ENCODE measurements around the gene MAP3K1.

DNA sequence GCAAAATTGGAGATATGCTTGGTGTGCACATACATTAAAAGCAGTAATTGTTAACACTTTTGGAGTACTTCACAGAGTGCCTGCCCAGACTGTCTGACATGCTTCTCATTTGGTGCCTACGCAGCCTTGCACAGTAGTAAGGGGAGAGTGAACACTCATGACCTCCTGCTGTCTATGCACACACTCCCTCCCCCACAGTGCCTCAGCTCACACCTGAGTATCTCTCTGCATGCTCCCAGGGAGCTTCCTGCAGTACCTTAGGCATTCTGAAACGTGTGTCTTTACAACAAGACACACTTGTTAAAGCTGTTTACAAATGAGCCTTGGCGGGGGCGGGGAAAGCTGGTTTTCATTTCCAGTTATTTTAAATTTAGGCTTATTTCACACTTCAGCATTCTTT, 18.0 kb downstream of the MAP3K1 start:
- no peak for TF ChIP-seq EZH2 (IDR thresholded peaks at IDR 0.05; ENCODE audit: insufficient read depth, low read length)
- TF ChIP-seq, protein P1, sequence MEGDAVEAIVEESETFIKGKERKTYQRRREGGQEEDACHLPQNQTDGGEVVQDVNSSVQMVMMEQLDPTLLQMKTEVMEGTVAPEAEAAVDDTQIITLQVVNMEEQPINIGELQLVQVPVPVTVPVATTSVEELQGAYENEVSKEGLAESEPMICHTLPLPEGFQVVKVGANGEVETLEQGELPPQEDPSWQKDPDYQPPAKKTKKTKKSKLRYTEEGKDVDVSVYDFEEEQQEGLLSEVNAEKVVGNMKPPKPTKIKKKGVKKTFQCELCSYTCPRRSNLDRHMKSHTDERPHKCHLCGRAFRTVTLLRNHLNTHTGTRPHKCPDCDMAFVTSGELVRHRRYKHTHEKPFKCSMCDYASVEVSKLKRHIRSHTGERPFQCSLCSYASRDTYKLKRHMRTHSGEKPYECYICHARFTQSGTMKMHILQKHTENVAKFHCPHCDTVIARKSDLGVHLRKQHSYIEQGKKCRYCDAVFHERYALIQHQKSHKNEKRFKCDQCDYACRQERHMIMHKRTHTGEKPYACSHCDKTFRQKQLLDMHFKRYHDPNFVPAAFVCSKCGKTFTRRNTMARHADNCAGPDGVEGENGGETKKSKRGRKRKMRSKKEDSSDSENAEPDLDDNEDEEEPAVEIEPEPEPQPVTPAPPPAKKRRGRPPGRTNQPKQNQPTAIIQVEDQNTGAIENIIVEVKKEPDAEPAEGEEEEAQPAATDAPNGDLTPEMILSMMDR (IDR thresholded peaks at IDR 0.05; ENCODE audit: insufficient read depth, low read depth, low read length) = no peak

Measured in astrocyte (in vitro differentiated cells and primary cell).